ACHN (cell line): Measurements from ENCODE around the gene LPAR3.

Source experiments
- DNase-seq: peaks from one replicate; pipeline ENCODE4 v3.0.0-alpha.2; 2015
- in situ Hi-C: cut with HindIII; loops from 2 replicates; pipeline ENCODE4 v1.10.0; 2017; ENCODE audit warnings: low sequenced_read_pairs, low pct_ligation_motif_present, low pct_unique_long_range_greater_than_20kb

Gene LPAR3

GRCh38 chr1:84768634-84769033 lies 124.4 kb downstream of the LPAR3 start:
- in situ Hi-C loops = no loop called here
- no peak for DNase-seq

DNA sequence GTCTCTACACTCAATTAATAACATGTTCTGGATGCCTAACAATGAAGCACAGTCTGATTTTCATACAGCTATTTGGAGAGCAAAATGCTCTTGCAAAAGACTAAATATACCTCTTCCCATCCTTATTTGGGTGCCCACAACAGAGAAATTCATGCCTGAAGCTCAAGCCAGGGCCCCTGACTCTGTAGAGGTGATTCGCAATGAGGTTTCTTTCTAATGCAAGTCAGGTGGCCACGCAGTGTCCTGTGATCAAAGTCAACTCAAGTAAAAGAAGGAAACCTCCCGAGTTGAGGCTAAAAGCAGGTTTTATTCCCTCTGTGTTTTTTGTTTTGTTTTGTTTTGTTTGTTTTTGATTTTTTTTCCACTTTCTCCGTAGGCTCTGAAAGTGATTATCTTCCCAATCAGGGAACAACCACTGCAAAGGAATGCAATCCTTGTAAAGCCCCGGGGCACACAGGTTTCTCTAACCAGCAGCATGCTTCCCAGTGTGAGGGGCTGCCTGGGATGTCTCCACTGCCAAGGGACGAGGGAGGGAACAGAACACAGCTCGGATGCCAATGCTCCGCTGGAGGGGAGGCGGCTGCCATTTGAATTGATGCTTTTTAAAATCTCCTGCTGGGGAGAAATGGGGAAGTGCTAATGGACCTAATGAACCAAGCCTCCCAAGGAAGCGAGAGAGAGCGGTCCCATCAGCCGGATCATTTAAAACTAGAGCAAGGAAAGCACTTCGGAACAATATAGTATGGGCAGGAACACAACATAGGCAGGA lies 128.9 kb downstream of the LPAR3 start:
- in situ Hi-C loops = no loop called here
- no peak for DNase-seq

- in situ Hi-C loops = no loop called here
- no peak for DNase-seq
These were observed 130.3 kb downstream of the LPAR3 start for GRCh38 chr1:84762664-84763063.
